Naive thymus-derived CD4-positive, alpha-beta T cell (primary cell): ENCODE measurements around the gene ASCL5. TPM values are rescaled to one million over a fixed set of nuclear protein-coding genes. Genes with fewer than 3 reads are reported as not detected.

ENCODE experiments used
- ATAC-seq: fragments of 150-1000 bp; cut with Tn5 transposase; 2 replicates; pipeline ENCODE4 v1.10.0; 2021; ENCODE audit warnings: mild to moderate bottlenecking, moderate library complexity
- CTCF ChIA-PET: fragments of 350-600 bp; sonication (Branson Sonifier 250); formaldehyde crosslinking; loops from one replicate; lab custom pipeline; 2021; ENCODE audit warnings: antibody characterized with exemption; lab: Charles Lee
- POLR2A ChIA-PET: fragments of 350-600 bp; sonication (Branson Sonifier 250); formaldehyde crosslinking; loops from one replicate; lab custom pipeline; 2021; ENCODE audit warnings: antibody characterized with exemption, inconsistent platforms; lab: Charles Lee
- DNase-seq, 9 donors: peaks; one replicate each; pipeline versions ENCODE4 v3.0.0 to v3.0.0-alpha.2; 2020 to 2022; ENCODE audit warnings: mixed read lengths in 1 of 9
- H3K27ac ChIP-seq: one replicate; pipeline ENCODE4 v1.7.0; 2013; ENCODE audit warnings: mild to moderate bottlenecking, low read depth, low read length, moderate library complexity
- H3K27me3 ChIP-seq, 2 donors: one replicate each; pipeline ENCODE4 v1.7.0; 2013; ENCODE audit warnings: low read length in 2 of 2, mild to moderate bottlenecking in 2 of 2, moderate library complexity in 2 of 2; ENCODE audit not compliant: control insufficient read depth in 2 of 2, insufficient read depth in 2 of 2
- H3K36me3 ChIP-seq, 3 experiments: 1 replicate in 2 of 3; 2 replicates in 1 of 3; pipeline ENCODE4 v1.7.0; 2013; ENCODE audit warnings: low read length in 3 of 3, mild to moderate bottlenecking in 3 of 3, moderate library complexity in 1 of 3; ENCODE audit not compliant: insufficient read depth in 3 of 3, control insufficient read depth in 2 of 3
- H3K4me1 ChIP-seq, 2 donors: one replicate each; pipeline ENCODE4 v1.7.0; 2013; ENCODE audit warnings: low read length in 2 of 2, mild to moderate bottlenecking in 2 of 2, moderate library complexity in 1 of 2; ENCODE audit not compliant: control insufficient read depth in 2 of 2, insufficient read depth in 2 of 2
- H3K4me3 ChIP-seq: 2 replicates; pipeline ENCODE4 v1.7.0; 2013; ENCODE audit warnings: mild to moderate bottlenecking, low read length
- H3K9me3 ChIP-seq, 3 experiments: 1 replicate in 2 of 3; 2 replicates in 1 of 3; pipeline ENCODE4 v1.7.0; 2013; ENCODE audit warnings: low read length in 3 of 3; ENCODE audit not compliant: control insufficient read depth in 2 of 3
- H3K27ac Mint-ChIP-seq, 9 donors: one replicate each; pipeline ENCODE4 v1.8.0; 2020 to 2022; ENCODE audit warnings: mixed read lengths in 9 of 9, mild to moderate bottlenecking in 8 of 9, moderate library complexity in 5 of 9, inconsistent platforms in 2 of 9
- H3K27me3 Mint-ChIP-seq, 5 donors: one replicate each; pipeline ENCODE4 v1.8.0; 2021 to 2022; ENCODE audit warnings: mixed read lengths in 5 of 5, mild to moderate bottlenecking in 1 of 5
- H3K36me3 Mint-ChIP-seq, 5 donors: one replicate each; pipeline ENCODE4 v1.8.0; 2020 to 2022; ENCODE audit warnings: mixed read lengths in 5 of 5, mild to moderate bottlenecking in 3 of 5, inconsistent platforms in 1 of 5
- H3K4me1 Mint-ChIP-seq, 7 donors: one replicate each; pipeline ENCODE4 v1.8.0; 2020 to 2022; ENCODE audit warnings: mixed read lengths in 7 of 7, mild to moderate bottlenecking in 3 of 7, inconsistent platforms in 1 of 7
- H3K4me3 Mint-ChIP-seq, 10 donors: one replicate each; pipeline ENCODE4 v1.8.0; 2020 to 2022; ENCODE audit warnings: mild to moderate bottlenecking in 10 of 10, mixed read lengths in 10 of 10, moderate library complexity in 6 of 10, inconsistent platforms in 2 of 10
- H3K9me3 Mint-ChIP-seq, 11 donors: one replicate each; pipeline ENCODE4 v1.8.0; 2020 to 2022; ENCODE audit warnings: mixed read lengths in 11 of 11, mild to moderate bottlenecking in 4 of 11, inconsistent platforms in 1 of 11, moderate library complexity in 1 of 11
- intact Hi-C, 2 donors: fragments of 100-400 bp; cut with micrococcal nuclease; formaldehyde crosslinking; loops; one replicate each; pipeline ENCODE4 v1.15.1; 2023
- polyA plus RNA-seq, 2 donors: library from polyadenylated mRNA; unstranded; fragments of 300-500 nt; fragmentation: Illumina TruSeq; gene quantifications; one replicate each; pipeline ENCODE4 v1.2.3, GENCODE V29; 2021
- total RNA-seq, 6 experiments: library from RNA in 5 of 6; stranded (reverse) in 5 of 6; gene quantifications; 1 replicate in 5 of 6; 2 replicates in 1 of 6; pipeline ENCODE4 v1.2.3 and lab custom pipeline; 2021 to 2026

The ASCL5 gene
- total and polyA plus RNA-seq, 7 experiments from 2014 or later, result 0.08 to 0.56 (median 0.21) TPM; not detected in 3

DNA sequence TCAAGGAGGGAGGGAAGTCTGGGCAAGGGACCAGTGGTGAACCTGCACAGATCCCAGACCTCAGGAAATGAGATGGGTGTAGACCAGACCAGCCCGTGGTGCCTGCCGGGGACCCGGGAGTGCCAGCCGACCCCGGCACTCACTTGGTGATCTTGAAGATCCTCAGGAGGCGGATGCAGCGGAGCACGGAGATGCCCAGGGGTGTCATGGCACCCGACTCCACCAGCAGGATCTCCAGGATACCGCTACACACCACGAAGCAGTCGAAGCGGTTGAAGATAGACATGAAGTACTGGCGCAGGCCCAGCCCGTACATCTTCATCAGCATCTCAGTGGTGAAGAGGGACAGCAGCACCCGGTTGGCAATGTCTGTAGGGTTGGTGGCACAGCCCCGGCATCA is 49.2 kb downstream of the ASCL5 start:
- Histone ChIP-seq H3K4me3 (no peak overlapping the region), H3K4me1 (no peaks in the 10 kb centered on the region), H3K27me3 (no peaks in the 10 kb centered on the region), H3K27ac (no peak overlapping the region), H3K36me3 (no peaks in the 10 kb centered on the region), H3K9me3 (no peaks in the 10 kb centered on the region)
- no peak overlapping the region for H3K27ac Mint-ChIP-seq
- ChIA-PET CTCF (interaction anchor here (0.6 to 1.0 kb wide), 2 partner anchors 42 to 83 kb away, joined by 3 to 4 read pairs; no protein-coding TSS in a partner anchor), POLR2A (no interaction called here)
- H3K27me3 Mint-ChIP-seq, result peaks cover 0 to 4% (median 0%) of the 10 kb centered on the region in 5 donors
- DNase-seq (no peak), ATAC-seq (no peak)
- intact Hi-C loops, result no loop called here
- H3K9me3 Mint-ChIP-seq, result no peaks in the 10 kb centered on the region
- H3K4me3 Mint-ChIP-seq, result no peak overlapping the region
- peaks cover 0 to 3% (median 0%) of the 10 kb centered on the region in 7 donors for H3K4me1 Mint-ChIP-seq
- H3K36me3 Mint-ChIP-seq, result no peaks in the 10 kb centered on the region

DNA sequence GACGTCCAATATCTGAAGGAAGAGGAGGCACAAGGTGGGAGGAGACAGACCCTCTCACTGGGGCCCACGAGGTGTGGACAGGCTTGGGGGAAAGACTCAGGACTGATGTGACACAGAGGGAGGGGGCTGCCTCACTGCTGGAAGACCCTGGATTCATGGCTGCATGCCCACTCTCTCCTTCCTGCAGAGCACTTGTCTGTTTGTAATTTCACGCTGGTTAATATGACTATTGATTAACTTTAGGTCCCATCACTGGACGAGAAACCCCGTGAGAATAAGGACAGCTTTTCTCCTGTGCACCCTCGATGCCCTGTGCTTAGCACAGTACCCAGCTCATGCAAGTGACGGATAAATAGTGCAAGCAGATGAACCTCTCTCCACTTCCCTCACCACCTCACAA is 49.9 kb downstream of the ASCL5 start:
- ATAC-seq, result no peak
- Histone ChIP-seq H3K4me1 (no peaks in the 10 kb centered on the region), H3K36me3 (no peaks in the 10 kb centered on the region), H3K4me3 (no peak overlapping the region), H3K9me3 (no peaks in the 10 kb centered on the region), H3K27me3 (no peaks in the 10 kb centered on the region), H3K27ac (no peak overlapping the region)
- CTCF ChIA-PET, result no interaction called here
- DNase-seq, result no peak
- no peak overlapping the region for H3K27ac Mint-ChIP-seq
- H3K9me3 Mint-ChIP-seq, result no peaks in the 10 kb centered on the region
- H3K4me3 Mint-ChIP-seq, result no peak overlapping the region
- no peaks in the 10 kb centered on the region for H3K36me3 Mint-ChIP-seq
- peaks cover 0 to 3% (median 0%) of the 10 kb centered on the region in 7 donors for H3K4me1 Mint-ChIP-seq
- intact Hi-C loops, result no loop called here
- POLR2A ChIA-PET, result no interaction called here
- H3K27me3 Mint-ChIP-seq, result peaks cover 0 to 6% (median 4%) of the 10 kb centered on the region in 5 donors

DNA sequence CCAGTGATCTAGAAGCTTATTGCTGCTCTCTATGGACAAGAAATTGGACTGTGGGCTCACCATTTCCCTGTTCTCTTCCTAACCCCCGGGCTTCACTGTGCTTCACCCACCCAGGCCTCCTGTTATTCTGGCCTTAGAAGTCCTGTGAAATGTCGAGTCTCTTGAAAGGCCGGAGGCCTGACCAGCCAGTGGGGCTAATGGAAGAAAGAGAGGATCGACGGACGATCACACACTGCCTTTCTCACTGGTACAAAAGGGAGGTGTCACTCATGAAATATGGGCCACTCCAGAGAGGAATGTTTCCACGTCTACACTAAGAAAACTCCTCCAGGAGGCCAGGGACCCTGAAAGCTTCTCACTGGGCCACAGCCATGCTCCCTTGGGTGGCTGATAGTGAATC is 50.9 kb downstream of the ASCL5 start:
- ChIA-PET POLR2A (no interaction called here), CTCF (interaction anchor here (0.8 kb wide), 1 partner anchor 96 kb away, joined by 3 read pairs; no protein-coding TSS in a partner anchor)
- Mint-ChIP-seq H3K4me3 (no peak overlapping the region), H3K27me3 (peaks cover 0 to 7% (median 4%) of the 10 kb centered on the region in 5 donors), H3K36me3 (no peaks in the 10 kb centered on the region), H3K9me3 (peaks cover 0 to 1% (median 0%) of the 10 kb centered on the region in 11 donors), H3K4me1 (peaks cover 0 to 9% (median 5%) of the 10 kb centered on the region in 7 donors), H3K27ac (no peak overlapping the region)
- H3K4me3 ChIP-seq, result no peak overlapping the region
- no peak overlapping the region for H3K27ac ChIP-seq
- no peak for DNase-seq
- H3K36me3 ChIP-seq, result no peaks in the 10 kb centered on the region
- no peaks in the 10 kb centered on the region for H3K4me1 ChIP-seq
- H3K27me3 ChIP-seq, result no peaks in the 10 kb centered on the region
- no peaks in the 10 kb centered on the region for H3K9me3 ChIP-seq
- intact Hi-C loops, result no loop called here
- no peak for ATAC-seq

DNA sequence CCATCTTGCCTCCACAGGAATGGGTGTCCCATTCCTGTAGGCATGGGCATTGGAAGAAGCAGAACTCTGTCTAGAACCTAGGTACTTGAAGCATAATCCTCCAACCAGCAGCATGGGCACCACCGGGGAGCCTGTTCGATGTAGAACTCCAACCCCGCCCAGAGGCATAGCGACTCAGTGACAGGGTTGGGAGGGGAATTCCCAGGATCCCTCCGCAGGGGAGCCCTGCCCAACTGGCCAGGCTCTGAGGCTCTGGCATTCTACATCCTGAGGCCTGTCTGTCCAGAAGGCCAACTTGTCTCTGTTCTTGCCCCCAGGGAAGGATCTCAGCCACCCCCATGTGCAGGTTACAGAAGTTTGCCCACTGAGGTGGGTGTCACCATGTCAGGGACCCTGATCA is 53.0 kb downstream of the ASCL5 start:
- intact Hi-C loops, result no loop called here

DNA sequence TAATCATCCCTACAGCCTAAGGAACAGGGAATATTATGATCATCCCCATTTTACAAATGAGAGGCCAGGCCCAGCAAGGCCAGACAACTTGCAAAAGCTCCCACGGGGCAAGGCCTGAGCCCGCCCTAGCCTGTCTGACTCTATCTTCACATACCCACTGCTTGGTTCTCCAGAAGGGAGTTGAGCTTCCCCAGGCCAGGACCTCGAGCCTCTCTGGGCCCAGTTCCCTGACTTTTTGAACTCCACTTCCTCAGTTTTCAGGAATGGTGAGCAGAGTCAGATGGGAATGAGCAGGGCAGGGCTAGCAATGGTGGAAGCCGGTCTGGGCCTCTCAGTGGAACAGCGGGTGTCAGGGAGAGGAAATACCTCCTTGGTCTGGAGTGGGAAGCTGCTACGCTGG is 54.1 kb downstream of the ASCL5 start:
- H3K4me1 Mint-ChIP-seq, result peaks cover 0 to 9% (median 3%) of the 10 kb centered on the region in 7 donors
- DNase-seq (no peak), ATAC-seq (no peak)
- ChIA-PET POLR2A (no interaction called here), CTCF (interaction anchor here (1.4 kb wide), 1 partner anchor 25 kb away, joined by 3 read pairs; no protein-coding TSS in a partner anchor)
- no peak overlapping the region for H3K4me3 Mint-ChIP-seq
- Histone ChIP-seq H3K9me3 (no peaks in the 10 kb centered on the region), H3K36me3 (no peaks in the 10 kb centered on the region), H3K27ac (no peak overlapping the region), H3K4me3 (no peak overlapping the region), H3K4me1 (no peaks in the 10 kb centered on the region), H3K27me3 (no peaks in the 10 kb centered on the region)
- H3K27ac Mint-ChIP-seq, result no peak overlapping the region
- no peaks in the 10 kb centered on the region for H3K36me3 Mint-ChIP-seq
- intact Hi-C loops, result no loop called here
- peaks cover 0 to 11% (median 0%) of the 10 kb centered on the region in 5 donors for H3K27me3 Mint-ChIP-seq
- peaks cover 0 to 1% (median 0%) of the 10 kb centered on the region in 11 donors for H3K9me3 Mint-ChIP-seq

More for the DNA sequence above, 53.0 kb downstream of the ASCL5 start:
- ChIA-PET CTCF (no interaction called here), POLR2A (no interaction called here)
- Mint-ChIP-seq H3K27me3 (peaks cover 0 to 10% (median 1%) of the 10 kb centered on the region in 5 donors), H3K4me3 (no peak overlapping the region), H3K4me1 (peaks cover 0 to 9% (median 3%) of the 10 kb centered on the region in 7 donors), H3K27ac (no peak overlapping the region), H3K36me3 (no peaks in the 10 kb centered on the region), H3K9me3 (peaks cover 0 to 1% (median 0%) of the 10 kb centered on the region in 11 donors)
- DNase-seq (no peak), ATAC-seq (no peak)
- no peaks in the 10 kb centered on the region for H3K4me1 ChIP-seq
- H3K27ac ChIP-seq, result no peak overlapping the region
- no peak overlapping the region for H3K4me3 ChIP-seq
- H3K36me3 ChIP-seq, result no peaks in the 10 kb centered on the region
- H3K27me3 ChIP-seq, result no peaks in the 10 kb centered on the region
- H3K9me3 ChIP-seq, result no peaks in the 10 kb centered on the region

DNA sequence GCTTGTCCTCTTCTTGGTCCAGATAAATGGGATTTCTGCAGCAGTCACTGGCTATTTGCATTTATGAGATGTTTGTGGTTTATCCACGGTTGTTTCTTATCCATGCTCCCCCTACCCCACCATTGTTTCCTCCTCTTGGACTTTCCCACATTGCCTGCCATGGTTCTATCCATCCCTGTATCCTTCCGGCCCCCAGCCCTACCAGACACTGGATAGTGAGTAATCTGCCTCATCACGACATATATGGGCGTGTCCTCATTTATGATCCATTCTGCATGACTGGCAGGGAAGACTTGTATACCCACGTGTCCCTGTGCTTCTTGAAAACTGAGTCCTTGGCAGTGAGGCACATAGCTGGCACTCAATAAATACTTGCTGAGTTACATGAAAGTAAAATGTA is 54.8 kb downstream of the ASCL5 start:
- H3K9me3 ChIP-seq, result no peaks in the 10 kb centered on the region
- peaks cover 0 to 9% (median 3%) of the 10 kb centered on the region in 7 donors for H3K4me1 Mint-ChIP-seq
- no peak overlapping the region for H3K4me3 Mint-ChIP-seq
- no peak overlapping the region for H3K4me3 ChIP-seq
- no peak overlapping the region for H3K27ac Mint-ChIP-seq
- DNase-seq (no peak), ATAC-seq (no peak)
- H3K9me3 Mint-ChIP-seq, result peaks cover 0 to 1% (median 0%) of the 10 kb centered on the region in 11 donors
- peaks cover 0 to 11% (median 0%) of the 10 kb centered on the region in 5 donors for H3K27me3 Mint-ChIP-seq
- POLR2A ChIA-PET, result no interaction called here
- intact Hi-C loops, result no loop called here
- no peaks in the 10 kb centered on the region for H3K4me1 ChIP-seq
- H3K27me3 ChIP-seq, result no peaks in the 10 kb centered on the region
- H3K36me3 ChIP-seq, result no peaks in the 10 kb centered on the region
- H3K36me3 Mint-ChIP-seq, result no peaks in the 10 kb centered on the region
- CTCF ChIA-PET, result interaction anchor here (1.1 to 1.4 kb wide), 2 partner anchors 14 to 24 kb away, joined by 3 read pairs; no protein-coding TSS in a partner anchor
- no peak overlapping the region for H3K27ac ChIP-seq

DNA sequence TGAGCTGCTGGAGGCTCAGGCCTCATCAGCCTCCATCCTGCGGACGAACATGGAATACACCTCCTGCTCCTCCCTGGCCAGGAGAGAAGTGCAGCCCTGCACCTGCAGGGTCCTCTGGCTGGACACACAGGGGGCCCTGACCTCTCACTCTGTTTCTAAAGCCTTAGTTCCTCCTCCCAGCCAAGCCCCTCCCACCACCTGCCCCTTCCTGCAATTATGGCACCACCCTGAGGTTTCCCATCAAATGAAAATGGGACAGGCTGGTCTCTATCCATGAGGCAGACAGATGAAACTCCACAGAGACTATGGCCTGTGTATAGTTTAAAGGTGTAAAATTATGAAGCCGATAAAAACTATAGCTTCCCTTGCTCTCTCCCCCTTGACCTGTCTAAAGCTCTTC is 57.3 kb downstream of the ASCL5 start:
- no peaks in the 10 kb centered on the region for H3K4me1 ChIP-seq
- Mint-ChIP-seq H3K27ac (no peak overlapping the region), H3K36me3 (no peaks in the 10 kb centered on the region), H3K4me3 (no peak overlapping the region), H3K9me3 (peaks cover 0 to 1% (median 0%) of the 10 kb centered on the region in 11 donors), H3K4me1 (peaks cover 0 to 9% (median 3%) of the 10 kb centered on the region in 7 donors), H3K27me3 (peaks cover 0 to 11% (median 0%) of the 10 kb centered on the region in 5 donors)
- no peaks in the 10 kb centered on the region for H3K36me3 ChIP-seq
- ChIA-PET CTCF (no interaction called here), POLR2A (no interaction called here)
- no peaks in the 10 kb centered on the region for H3K27me3 ChIP-seq
- H3K9me3 ChIP-seq, result no peaks in the 10 kb centered on the region
- no peak for ATAC-seq
- intact Hi-C loops, result no loop called here
- no peak for DNase-seq
- H3K27ac ChIP-seq, result no peak overlapping the region
- no peak overlapping the region for H3K4me3 ChIP-seq
